ENCODE results near the gene ME3. TPM values are rescaled to one million over a fixed set of nuclear protein-coding genes. Genes with fewer than 3 reads are reported as not detected.
"Not testable (repeated sequence)": the region's sequence is repeated elsewhere in the genome, so short reads cannot be mapped to it uniquely, and the experiment has no call there.

The ME3 gene
- total and polyA plus RNA-seq, 4 donors = 7.4 to 38.7 (median 21.2) TPM

- no peak overlapping the region for H3K27ac ChIP-seq (ENCODE audit: low read depth in 1 of 2, low read length in 1 of 2)
- no peaks in the 10 kb centered on the region for H3K4me1 ChIP-seq (ENCODE audit: control insufficient read depth in 5 of 5, insufficient read depth in 5 of 5, low read length in 5 of 5)
- H3K9me3 ChIP-seq (ENCODE audit: control insufficient read depth in 4 of 4, insufficient read depth in 3 of 4, low read length in 3 of 4) = peaks cover 0 to 5% (median 0%) of the 10 kb centered on the region in 4 donors
- ATAC-seq (ENCODE audit: insufficient read depth, low FRiP score) = no peak
- WGBS, 2 donors = 57 to 80% methylated on average over 4 of the region's 4 CpGs
- H3K9ac ChIP-seq (ENCODE audit: insufficient read depth in 1 of 2, low read length in 2 of 2) = no peak overlapping the region
- no peaks in the 10 kb centered on the region for H3K36me3 ChIP-seq (ENCODE audit: control insufficient read depth in 4 of 4, insufficient read depth in 4 of 4, low read length in 4 of 4)
- no peak for TF ChIP-seq CTCF (IDR thresholded peaks at IDR 0.05; ENCODE audit: control extremely low read depth, extremely low read depth)
- H3K4me3 ChIP-seq = no peak overlapping the region
- no peak for DNase-seq
- no peaks in the 10 kb centered on the region for H3K27me3 ChIP-seq (ENCODE audit: control insufficient read depth in 3 of 3, insufficient read depth in 3 of 3, low read length in 2 of 3)
Measured at GRCh38 chr11:86421946-86422345, 250.5 kb downstream of the ME3 start.

GRCh38 chr11:86418917-86419316 is 253.5 kb downstream of the ME3 start:
- no peaks in the 10 kb centered on the region for H3K9me3 ChIP-seq (ENCODE audit: control insufficient read depth in 4 of 4, insufficient read depth in 3 of 4, low read length in 3 of 4)
- no peaks in the 10 kb centered on the region for H3K36me3 ChIP-seq (ENCODE audit: control insufficient read depth in 4 of 4, insufficient read depth in 4 of 4, low read length in 4 of 4)
- 28 to 49% methylated on average over 2 of the region's 2 CpGs for WGBS, 2 donors
- ATAC-seq (ENCODE audit: insufficient read depth, low FRiP score) = no peak
- no peak overlapping the region for H3K27ac ChIP-seq (ENCODE audit: low read depth in 1 of 2, low read length in 1 of 2)
- H3K9ac ChIP-seq (ENCODE audit: insufficient read depth in 1 of 2, low read length in 2 of 2) = no peak overlapping the region
- no peak for DNase-seq
- H3K4me1 ChIP-seq (ENCODE audit: control insufficient read depth in 5 of 5, insufficient read depth in 5 of 5, low read length in 5 of 5) = no peaks in the 10 kb centered on the region
- TF ChIP-seq CTCF (IDR thresholded peaks at IDR 0.05; ENCODE audit: control extremely low read depth, extremely low read depth) = no peak
- H3K4me3 ChIP-seq = no peak overlapping the region
- H3K27me3 ChIP-seq (ENCODE audit: control insufficient read depth in 3 of 3, insufficient read depth in 3 of 3, low read length in 2 of 3) = no peaks in the 10 kb centered on the region

- TF ChIP-seq CTCF (IDR thresholded peaks at IDR 0.05; ENCODE audit: control extremely low read depth, extremely low read depth) = no peak
- Histone ChIP-seq H3K27ac (ENCODE audit: low read depth in 1 of 2, low read length in 1 of 2) (no peak overlapping the region), H3K4me3 (no peak overlapping the region), H3K4me1 (ENCODE audit: control insufficient read depth in 5 of 5, insufficient read depth in 5 of 5, low read length in 5 of 5) (no peaks in the 10 kb centered on the region), H3K27me3 (ENCODE audit: control insufficient read depth in 3 of 3, insufficient read depth in 3 of 3, low read length in 2 of 3) (no peaks in the 10 kb centered on the region), H3K36me3 (ENCODE audit: control insufficient read depth in 4 of 4, insufficient read depth in 4 of 4, low read length in 4 of 4) (no peaks in the 10 kb centered on the region), H3K9me3 (ENCODE audit: control insufficient read depth in 4 of 4, insufficient read depth in 3 of 4, low read length in 3 of 4) (no peaks in the 10 kb centered on the region), H3K9ac (ENCODE audit: insufficient read depth in 1 of 2, low read length in 2 of 2) (no peak overlapping the region)
- DNase-seq = no peak
- 92 to 96% methylated on average over 3 of the region's 3 CpGs for WGBS, 2 donors
- ATAC-seq (ENCODE audit: insufficient read depth, low FRiP score) = no peak
Measured at GRCh38 chr11:86418513-86418912, 253.9 kb downstream of the ME3 start.

GRCh38 chr11:86418106-86418505 is 254.3 kb downstream of the ME3 start:
- Histone ChIP-seq H3K4me3 (no peak overlapping the region), H3K9ac (ENCODE audit: insufficient read depth in 1 of 2, low read length in 2 of 2) (no peak overlapping the region), H3K4me1 (ENCODE audit: control insufficient read depth in 5 of 5, insufficient read depth in 5 of 5, low read length in 5 of 5) (no peaks in the 10 kb centered on the region), H3K9me3 (ENCODE audit: control insufficient read depth in 4 of 4, insufficient read depth in 3 of 4, low read length in 3 of 4) (no peaks in the 10 kb centered on the region), H3K36me3 (ENCODE audit: control insufficient read depth in 4 of 4, insufficient read depth in 4 of 4, low read length in 4 of 4) (no peaks in the 10 kb centered on the region), H3K27me3 (ENCODE audit: control insufficient read depth in 3 of 3, insufficient read depth in 3 of 3, low read length in 2 of 3) (no peaks in the 10 kb centered on the region), H3K27ac (ENCODE audit: low read depth in 1 of 2, low read length in 1 of 2) (no peak overlapping the region)
- 87 to 88% methylated on average over 3 of the region's 3 CpGs for WGBS, 2 donors
- TF ChIP-seq CTCF (IDR thresholded peaks at IDR 0.05; ENCODE audit: control extremely low read depth, extremely low read depth) = no peak
- ATAC-seq (ENCODE audit: insufficient read depth, low FRiP score) (no peak), DNase-seq (no peak)

GRCh38 chr11:86416951-86417350 is 255.5 kb downstream of the ME3 start:
- H3K4me3 ChIP-seq; ATAC-seq (ENCODE audit: insufficient read depth, low FRiP score); H3K9me3 ChIP-seq (ENCODE audit: control insufficient read depth in 4 of 4, insufficient read depth in 3 of 4, low read length in 3 of 4); H3K36me3 ChIP-seq (ENCODE audit: control insufficient read depth in 4 of 4, insufficient read depth in 4 of 4, low read length in 4 of 4); DNase-seq; H3K9ac ChIP-seq (ENCODE audit: insufficient read depth in 1 of 2, low read length in 2 of 2); H3K27me3 ChIP-seq (ENCODE audit: control insufficient read depth in 3 of 3, insufficient read depth in 3 of 3, low read length in 2 of 3); H3K27ac ChIP-seq (ENCODE audit: low read depth in 1 of 2, low read length in 1 of 2); H3K4me1 ChIP-seq (ENCODE audit: control insufficient read depth in 5 of 5, insufficient read depth in 5 of 5, low read length in 5 of 5): not testable (repeated sequence)
- WGBS, 2 donors = 80 to 81% methylated on average over 9 of the region's 9 CpGs
